HTR-8/SVneo (cell line): ENCODE results near the gene IL2RG.
A peak's percentile ranks its signal among the peaks of the same experiment; 100 is the strongest.

Experiments used
- DNase-seq: peaks from one replicate; pipeline ENCODE4 v3.0.0; 2011; ENCODE audit warnings: low spot score, mixed read lengths; ENCODE audit not compliant: insufficient read length
- FAIRE-seq: peaks from 2 replicates; lab custom pipeline; 2011; peaks lifted over from hg19 to GRCh38; lab: Jason Lieb, UNC

IL2RG gene

DNA sequence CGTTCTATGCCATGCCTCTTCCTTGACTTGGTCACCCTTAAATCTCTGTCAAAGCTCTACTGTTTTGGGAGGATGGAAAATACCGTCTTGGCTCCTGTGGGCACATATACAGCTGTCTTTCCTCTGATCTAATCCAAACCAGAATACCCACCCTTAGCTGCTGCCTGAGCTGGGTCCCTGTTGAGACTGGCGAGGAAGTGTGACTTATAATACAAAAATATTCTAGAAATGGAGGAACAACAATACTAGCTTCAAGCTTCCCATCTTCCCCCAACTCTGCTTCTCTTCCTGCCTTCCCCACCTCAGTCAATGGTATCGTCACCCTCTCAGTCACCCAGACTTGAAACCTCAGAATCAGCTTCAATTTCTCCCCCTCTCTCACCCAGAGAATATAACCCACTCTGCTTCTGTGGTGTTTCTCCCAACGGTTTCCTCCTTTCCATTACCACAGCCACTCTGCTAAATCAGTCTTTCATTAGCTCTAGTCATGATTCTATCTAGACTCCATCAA, 599 bp upstream of the IL2RG start:
- DNase-seq (no peak), FAIRE-seq (no peak)

DNA sequence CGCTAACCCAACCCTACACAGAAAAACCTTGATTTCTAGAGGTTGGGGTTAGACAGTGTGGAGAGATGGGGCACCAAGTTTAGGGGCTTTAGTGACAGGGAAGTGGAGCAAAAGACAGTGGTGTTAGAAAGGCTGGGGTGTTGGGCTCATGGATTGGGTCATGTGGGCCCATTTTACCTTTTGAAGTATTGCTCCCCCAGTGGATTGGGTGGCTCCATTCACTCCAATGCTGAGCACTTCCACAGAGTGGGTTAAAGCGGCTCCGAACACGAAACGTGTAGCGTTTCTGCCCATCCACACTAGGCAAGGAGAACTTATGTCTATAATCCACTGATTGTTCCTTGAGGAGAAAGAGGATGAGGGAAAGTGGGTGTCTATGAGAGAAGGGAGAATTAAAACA, 2.3 kb downstream of the IL2RG start:
- DNase-seq (no peak), FAIRE-seq (no peak)

DNA sequence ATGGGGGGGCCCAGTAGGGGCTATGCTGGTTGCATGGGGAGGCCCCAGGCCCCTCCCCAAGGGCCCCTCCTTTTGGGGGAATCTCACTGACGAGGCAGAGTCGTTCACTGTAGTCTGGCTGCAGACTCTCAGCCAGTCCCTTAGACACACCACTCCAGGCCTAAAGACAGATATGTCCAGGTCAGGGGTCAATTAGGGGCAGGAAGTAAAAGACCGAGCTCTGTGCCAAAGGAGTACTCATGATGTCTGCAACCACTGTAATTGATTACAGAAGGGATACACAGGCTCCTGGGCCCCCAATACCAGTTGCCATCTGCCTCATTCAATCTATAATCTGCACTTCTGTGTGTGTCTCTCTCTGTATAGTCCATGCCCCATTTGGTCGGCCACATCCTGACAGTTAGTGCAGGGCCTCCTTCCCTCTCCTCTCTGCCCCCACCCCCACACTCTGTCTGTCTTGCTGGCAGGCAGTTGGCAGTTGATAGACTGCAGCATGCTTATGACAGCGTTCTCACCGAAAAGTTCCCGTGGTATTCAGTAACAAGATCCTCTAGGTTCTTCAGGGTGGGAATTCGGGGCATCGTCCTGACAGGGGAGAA, 3.5 kb downstream of the IL2RG start:
- no peak for FAIRE-seq
- no peak for DNase-seq

DNA sequence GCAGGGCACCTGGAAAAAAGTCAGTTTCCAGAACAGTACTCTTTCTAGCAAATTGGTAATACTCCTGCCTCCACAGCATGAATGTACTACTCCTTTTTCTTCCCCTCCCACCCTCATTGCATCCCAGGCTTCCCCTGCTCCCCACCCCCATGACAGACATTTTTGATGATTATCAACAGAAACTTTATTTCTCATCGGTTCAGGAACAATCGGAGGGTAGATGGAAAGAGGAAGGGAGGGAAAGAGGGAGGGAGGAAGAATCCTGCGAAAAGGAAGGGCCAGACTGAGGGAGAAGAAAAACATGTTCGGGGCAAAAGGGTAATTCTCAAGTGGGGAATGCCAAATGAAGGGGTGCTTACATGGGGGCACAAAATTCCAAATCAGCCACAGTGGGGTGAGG, 4.1 kb downstream of the IL2RG start:
- DNase-seq, result no peak
- FAIRE-seq, result no peak

DNA sequence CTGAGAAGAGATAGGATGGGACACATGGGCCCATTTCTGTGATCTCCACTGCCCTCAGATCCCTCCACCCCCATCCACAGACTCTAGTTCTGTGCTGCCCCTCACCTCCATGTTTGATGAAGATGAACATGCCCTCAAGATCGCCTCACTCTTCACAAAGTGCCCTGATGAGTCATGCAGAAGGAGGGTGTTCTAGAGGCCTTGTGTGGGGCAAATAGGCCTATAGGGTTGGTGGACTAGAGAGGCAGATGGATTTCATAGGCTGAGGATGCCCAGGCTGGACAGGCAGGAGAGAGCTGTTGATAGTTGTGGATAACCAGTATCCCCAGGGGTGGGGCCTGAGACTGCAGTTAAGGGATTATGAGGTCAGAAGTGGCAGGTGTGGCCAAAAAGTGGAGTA, 5.0 kb downstream of the IL2RG start, which contains the start of gene CXorf65:
Gene CXorf65 (minus strand): TSS at position 314 of the 400 bp plus-strand sequence. CDS start 184 bp downstream, at position 130.
- FAIRE-seq, result no peak
- no peak for DNase-seq

DNA sequence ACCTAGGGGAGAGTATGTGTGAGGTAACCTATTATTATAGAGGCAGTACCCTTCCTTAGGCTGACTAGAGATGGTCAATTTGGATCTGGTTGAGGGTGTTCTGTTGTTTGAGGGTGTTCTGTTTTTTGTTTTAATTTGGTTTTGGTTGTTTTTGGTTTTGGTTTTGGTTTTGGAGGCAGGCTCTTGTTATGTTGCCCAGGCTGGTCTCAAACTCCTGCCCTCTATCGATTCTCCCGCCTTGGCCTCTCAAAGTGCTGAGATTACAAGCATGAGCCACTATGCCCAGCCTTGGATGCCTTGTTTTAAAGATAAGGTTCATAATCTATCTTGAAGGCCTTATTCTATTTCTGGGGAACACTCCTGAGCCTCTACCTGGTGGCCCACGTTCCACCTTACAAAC, 5.7 kb downstream of the IL2RG start:
- FAIRE-seq (no peak), DNase-seq (no peak)

DNA sequence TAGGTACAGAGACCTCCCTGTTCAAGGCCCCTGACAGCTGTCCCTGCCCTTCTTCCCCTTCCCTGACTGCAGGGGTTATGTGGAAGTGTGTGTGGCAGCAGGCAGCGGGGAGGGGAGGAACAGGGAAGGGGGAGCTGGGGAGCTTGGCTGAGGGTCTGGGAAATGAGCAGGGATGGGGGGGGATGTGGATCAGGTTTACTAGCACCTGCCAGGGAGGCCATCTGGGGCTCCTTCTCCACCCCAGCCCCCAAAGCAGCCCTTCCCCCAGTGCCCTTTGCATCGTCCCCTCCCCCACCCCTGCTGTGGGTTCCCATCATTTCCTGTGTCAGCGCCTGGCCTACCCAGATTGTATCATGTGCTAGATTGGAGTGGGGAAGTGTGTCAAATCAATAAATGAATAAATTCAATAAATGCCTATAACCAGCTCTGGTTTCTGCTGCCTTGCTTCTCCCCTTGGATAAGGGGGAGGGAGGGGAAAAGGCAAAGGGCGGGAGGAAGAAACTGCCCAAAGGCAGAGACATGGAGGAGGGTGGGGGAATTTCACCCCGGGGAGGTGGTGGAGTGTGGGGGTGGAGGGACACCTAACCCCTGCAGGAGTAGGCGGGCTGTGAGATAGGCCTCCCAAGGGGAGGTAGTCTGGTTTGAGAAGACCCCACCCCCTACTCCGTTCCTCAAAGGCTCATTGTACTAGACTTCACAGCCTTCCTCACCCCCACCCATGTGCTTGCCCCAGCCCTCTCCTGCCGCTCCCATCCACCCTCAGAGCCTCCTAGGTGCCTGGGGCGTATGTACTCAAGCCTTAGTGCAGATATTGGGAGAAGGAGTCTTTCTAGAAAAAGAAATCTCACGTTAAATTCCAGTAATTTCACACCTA, 8.0 kb downstream of the IL2RG start:
- FAIRE-seq (no peak), DNase-seq (no peak)

DNA sequence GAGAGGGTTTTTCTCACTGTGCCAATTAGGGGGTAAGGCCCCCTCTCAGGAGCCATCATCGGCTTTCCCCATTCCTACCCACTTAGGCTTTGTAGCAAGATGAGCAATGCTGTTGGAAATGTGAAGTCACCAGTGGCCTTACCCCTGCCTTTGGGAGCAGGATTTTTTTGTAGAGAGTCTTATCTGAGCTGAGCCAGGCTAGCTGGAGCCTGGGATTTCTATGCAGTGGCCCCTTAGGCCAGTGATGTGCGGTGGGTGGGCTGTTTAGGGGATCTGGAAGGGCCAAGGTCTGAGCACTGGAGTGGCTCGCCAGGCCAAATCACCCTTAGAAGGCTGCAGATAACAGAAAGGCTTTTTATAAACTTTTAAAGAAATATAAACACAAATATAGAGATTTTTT, 9.1 kb downstream of the IL2RG start:
- FAIRE-seq (no peak), DNase-seq (no peak)

DNA sequence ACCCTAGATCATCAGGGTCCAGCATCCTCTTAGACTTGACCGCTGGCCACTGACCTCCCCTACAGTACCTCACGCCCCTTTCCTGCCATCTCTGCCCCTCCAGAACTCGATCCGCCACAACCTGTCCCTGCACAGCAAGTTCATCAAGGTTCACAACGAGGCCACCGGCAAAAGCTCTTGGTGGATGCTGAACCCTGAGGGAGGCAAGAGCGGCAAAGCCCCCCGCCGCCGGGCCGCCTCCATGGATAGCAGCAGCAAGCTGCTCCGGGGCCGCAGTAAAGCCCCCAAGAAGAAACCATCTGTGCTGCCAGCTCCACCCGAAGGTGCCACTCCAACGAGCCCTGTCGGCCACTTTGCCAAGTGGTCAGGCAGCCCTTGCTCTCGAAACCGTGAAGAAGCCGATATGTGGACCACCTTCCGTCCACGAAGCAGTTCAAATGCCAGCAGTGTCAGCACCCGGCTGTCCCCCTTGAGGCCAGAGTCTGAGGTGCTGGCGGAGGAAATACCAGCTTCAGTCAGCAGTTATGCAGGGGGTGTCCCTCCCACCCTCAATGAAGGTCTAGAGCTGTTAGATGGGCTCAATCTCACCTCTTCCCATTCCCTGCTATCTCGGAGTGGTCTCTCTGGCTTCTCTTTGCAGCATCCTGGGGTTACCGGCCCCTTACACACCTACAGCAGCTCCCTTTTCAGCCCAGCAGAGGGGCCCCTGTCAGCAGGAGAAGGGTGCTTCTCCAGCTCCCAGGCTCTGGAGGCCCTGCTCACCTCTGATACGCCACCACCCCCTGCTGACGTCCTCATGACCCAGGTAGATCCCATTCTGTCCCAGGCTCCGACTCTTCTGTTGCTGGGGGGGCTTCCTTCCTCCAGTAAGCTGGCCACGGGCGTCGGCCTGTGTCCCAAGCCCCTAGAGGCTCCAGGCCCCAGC, 10.5 kb downstream of the IL2RG start:
- no peak for DNase-seq
- FAIRE-seq, result no peak

DNA sequence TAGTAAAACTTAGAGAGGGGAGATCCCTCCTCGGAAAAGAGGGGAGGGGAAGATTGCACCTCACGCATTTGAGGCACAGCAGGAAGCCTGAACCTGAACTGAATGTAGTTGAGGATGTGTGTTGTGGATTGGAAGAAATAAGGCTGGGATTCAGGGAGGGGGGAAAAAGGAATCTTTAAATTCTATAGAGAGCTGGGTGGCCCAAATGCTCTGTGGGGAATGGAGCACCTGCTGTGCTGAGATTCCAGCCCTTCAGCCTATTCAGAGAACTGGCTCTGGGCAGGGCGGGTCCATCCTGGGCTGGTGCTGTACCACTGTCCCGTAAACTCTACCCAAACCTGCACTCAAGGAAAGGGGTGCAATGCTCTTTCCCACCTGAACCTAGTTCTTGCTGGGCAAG, 11.6 kb downstream of the IL2RG start:
- DNase-seq, result no peak
- FAIRE-seq, result no peak

DNA sequence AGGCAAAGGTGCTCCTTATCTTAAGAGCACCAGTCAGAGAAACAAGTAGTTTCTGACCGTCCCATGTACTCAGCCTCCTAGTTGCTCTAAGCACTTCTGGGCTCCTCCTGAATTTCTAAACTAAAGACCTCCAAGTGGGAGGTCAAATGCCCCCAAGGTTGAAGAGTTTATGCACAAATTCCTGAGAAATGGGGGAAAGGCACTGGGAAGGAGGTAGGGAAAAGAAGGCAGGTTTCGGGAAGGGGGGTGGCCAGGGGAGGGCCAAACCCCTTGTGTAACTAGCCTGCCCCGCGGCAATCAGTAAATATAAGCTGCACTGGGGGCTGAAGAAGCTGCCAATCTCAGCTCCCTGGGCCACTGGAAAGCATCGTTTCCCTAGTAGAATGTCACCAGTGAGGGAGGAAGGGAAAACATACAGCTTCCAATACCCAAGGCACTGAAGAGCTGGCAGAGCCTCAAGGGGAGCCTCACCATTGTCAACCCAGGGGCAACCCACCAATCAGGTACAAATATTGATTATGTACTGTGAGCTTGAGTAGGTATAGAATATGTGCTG, 12.3 kb downstream of the IL2RG start:
- no peak for FAIRE-seq

DNA sequence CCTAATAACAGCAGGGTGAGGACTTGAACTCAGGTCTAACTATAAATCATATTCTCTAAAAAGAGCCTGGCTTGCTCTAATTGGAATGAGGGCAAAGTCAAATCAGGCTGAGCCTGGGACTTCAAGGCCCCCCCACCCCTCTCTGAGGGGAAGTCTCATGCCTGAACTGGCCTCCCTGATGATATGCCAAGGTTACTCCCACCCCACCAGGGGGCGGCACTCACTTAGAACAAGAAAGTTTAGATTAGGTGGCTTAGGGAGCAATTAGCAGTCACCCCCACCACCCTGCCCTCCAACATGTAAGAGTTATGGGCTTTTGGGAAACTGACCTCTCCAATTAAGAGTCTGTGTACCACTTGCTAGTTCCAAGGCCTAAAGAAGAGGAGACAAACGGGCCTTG, 13.1 kb downstream of the IL2RG start:
- peak; percentile 40 for FAIRE-seq
- no peak for DNase-seq

More for the DNA sequence above, 12.3 kb downstream of the IL2RG start:
- no peak for DNase-seq

DNA sequence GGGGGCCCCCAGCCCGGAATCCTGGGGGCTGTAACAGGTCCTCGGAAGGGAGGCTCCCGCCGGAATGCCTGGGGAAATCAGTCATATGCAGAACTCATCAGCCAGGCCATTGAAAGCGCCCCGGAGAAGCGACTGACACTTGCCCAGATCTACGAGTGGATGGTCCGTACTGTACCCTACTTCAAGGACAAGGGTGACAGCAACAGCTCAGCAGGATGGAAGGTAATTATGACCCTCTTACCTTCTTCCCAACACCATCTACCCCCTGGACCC, 14.7 kb downstream of the IL2RG start:
- FAIRE-seq, result peak; percentile 80
- DNase-seq, result no peak

DNA sequence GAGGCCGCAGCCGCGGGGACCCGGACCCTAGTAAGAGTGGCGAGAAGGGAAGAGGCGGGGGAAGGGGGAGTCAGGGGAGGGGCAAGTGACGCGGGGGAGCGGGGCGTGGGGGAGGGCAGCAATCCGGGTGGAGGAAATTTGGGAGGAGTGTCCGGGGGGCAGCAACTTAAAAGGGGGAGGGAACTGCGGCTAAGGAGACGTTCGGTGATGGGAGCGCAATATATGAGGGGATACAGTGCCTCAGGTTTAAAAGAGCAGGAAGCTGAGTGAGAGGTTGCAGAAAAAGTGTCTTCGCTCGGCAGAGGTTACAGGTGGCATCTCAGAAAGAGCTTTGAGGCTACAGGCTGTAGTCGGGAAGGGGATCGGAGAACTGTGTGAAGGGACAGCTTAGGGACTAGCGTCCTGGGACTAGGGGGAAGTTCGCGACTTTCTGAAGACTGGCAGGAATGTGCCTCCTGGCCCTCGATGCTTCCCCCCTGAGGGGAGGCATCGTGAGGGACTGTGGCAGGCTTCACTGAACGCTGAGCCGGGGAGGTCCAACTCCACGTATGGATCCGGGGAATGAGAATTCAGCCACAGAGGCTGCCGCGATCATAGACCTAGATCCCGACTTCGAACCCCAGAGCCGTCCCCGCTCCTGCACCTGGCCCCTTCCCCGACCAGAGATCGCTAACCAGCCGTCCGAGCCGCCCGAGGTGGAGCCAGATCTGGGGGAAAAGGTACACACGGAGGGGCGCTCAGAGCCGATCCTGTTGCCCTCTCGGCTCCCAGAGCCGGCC, 15.2 kb downstream of the IL2RG start:
- FAIRE-seq (peak; percentile 38), DNase-seq (peak; percentile 79)

DNA sequence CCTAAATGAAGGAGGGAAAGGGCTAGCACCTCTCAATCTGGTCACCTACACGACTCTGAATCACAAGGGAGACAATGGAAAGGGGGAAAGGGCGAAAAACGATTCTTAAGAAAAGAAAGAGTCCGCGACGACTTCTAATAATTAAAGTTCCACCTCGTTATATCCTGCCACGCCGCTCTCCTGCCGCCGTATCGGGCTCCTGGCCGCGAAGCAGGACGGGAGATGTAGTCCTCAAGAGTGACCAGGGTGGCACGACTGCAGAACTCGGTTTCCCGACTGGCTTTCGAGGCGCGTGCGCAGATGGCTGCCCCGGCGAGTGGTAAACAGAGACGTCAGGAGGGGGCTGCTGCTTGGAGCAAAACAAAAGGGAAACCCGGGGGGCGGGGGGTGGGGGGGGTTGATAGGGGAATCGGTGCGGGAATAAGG, 15.8 kb downstream of the IL2RG start, which contains the start of gene FOXO4:
Gene FOXO4 (plus strand): TSS at position 297 of the 426 bp plus-strand sequence. CDS start 678 bp downstream, outside the sequence.
- FAIRE-seq, result peak; percentile 97

DNA sequence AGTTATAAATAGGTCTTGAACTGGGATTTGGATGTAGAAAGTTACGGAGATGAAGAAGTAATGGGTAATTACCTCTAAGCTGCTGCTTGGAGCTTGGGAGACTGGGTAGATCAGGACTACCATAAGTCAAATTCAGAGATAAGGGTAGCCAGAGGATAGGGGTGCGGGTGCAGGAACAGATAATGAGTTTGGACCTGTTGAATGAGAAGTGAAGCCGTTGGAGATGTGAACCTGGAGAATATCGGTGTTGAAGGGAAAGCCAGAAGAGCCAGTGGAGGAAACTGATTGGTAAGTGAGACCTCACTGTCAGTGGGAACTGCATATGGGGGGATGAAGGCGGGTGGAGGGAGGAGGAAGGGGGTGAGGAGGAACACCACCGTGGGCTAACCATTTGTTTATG, 16.3 kb downstream of the IL2RG start:
- FAIRE-seq, result peak; percentile 68
- no peak for DNase-seq

More for the DNA sequence above, 15.8 kb downstream of the IL2RG start, which contains the start of gene FOXO4:
- DNase-seq, result peak; percentile 99

DNA sequence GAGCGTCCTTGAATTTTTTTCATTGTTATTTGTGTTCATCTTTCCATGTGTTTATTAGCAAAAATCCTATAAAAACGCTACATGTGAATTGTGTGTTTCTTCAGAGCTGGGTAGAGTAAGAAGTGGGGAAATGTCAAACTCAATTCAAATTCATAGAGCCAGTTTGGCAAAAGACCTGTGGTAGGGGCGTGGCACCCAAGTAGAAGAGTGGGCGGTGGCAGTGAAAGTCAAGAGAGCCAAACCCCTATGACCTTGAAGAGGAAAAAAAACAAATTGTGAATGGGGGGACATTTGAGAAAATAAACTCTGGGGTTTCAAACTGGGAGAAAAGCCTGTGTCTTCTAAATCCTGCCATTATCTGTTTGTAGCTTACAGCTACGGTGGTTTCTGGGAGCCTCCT, 20.1 kb downstream of the IL2RG start:
- FAIRE-seq, result no peak
- no peak for DNase-seq

DNA sequence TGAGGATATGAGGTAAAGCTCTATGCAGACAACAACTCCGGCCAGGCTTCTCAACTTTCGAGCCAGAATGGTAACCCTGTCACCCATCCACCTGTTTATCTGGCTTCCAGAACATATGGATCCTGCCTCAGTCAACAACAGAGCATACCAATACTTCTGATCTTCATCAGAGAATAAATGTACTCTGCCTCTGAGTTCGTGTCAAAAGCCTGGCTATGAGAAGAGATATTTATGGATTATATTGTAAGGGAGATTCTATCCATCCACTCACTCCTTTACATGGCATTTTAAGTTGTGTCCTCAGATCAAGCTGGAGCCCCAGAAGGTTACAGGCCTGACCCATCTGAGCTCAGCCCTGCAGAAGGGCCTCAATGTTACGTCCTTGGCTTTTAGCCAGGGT, 25.5 kb downstream of the IL2RG start:
- DNase-seq, result no peak
- FAIRE-seq, result no peak

DNA sequence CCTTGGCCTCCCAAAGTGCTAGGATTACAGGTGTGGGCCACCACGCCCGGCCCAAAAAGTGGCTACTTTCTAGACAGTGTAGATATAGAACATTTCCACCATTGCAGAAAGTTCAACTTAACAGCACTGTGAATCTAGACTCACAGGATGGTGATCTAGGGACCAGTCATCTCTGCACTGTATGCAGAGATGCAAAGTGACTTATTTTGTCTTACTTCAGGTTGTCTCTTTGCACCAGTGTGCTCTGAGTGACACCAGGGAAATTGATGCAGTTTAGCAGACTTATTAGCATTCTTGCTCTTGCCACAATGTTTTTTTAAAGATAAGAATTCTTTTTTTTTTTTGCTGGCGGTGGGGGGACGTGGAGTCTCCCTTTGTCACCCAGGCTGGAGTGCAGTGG, 28.6 kb downstream of the IL2RG start:
- DNase-seq, result no peak

More for the DNA sequence above, 28.6 kb downstream of the IL2RG start:
- no peak for FAIRE-seq
